Endothelial cell of umbilical vein (primary cell): ENCODE data around the gene TNFRSF8. TPM values are rescaled to one million over a fixed set of nuclear protein-coding genes. Genes with fewer than 3 reads are reported as not detected.

Experiments used
- BruUV-seq: library from RNA; stranded (reverse); fragments of 400-500 nt; replicated peaks from 2 replicates; lab custom pipeline; 2021; lab: Mats Ljungman, UMichigan
- CTCF ChIA-PET: fragments of 300-600, 350-600 bp; sonication (Branson Sonifier 250); formaldehyde crosslinking; loops from one replicate; lab custom pipeline; 2021; ENCODE audit warnings: antibody characterized with exemption, inconsistent platforms; lab: Charles Lee
- POLR2A ChIA-PET: fragments of 300-600, 350-600 bp; sonication (Branson Sonifier 250); formaldehyde crosslinking; loops from one replicate; lab custom pipeline; 2021; ENCODE audit warnings: antibody characterized with exemption, inconsistent platforms; lab: Charles Lee
- DNase-seq: peaks from one replicate; pipeline ENCODE4 v3.0.0-alpha.2; 2011; ENCODE audit warnings: low read depth, low spot score
- FAIRE-seq: peaks from 2 replicates; lab custom pipeline; 2011; peaks lifted over from hg19 to GRCh38; lab: Jason Lieb, UNC
- H2AFZ ChIP-seq: 2 replicates; pipeline ENCODE4 v1.6.0; 2012; ENCODE audit warnings: low read depth, low read length, control low read depth, inconsistent platforms
- H3K27ac ChIP-seq: 2 replicates; pipeline ENCODE4 v1.5.1; 2011; ENCODE audit warnings: low read depth, mild to moderate bottlenecking, control low read depth, low read length, moderate library complexity; ENCODE audit not compliant: insufficient read depth
- H3K27me3 ChIP-seq, 2 experiments: 2 replicates each; pipeline versions ENCODE4 v1.6.0 to v1.6.1; 2011; ENCODE audit warnings: low read length in 2 of 2, mixed read lengths in 1 of 2; ENCODE audit not compliant: control insufficient read depth in 2 of 2, insufficient read depth in 2 of 2
- H3K36me3 ChIP-seq, 2 experiments: 2 replicates in 1 of 2; 3 replicates in 1 of 2; pipeline ENCODE4 v1.5.1; 2011; ENCODE audit warnings: low read length in 2 of 2, mild to moderate bottlenecking in 1 of 2, moderate library complexity in 1 of 2; ENCODE audit not compliant: control insufficient read depth in 2 of 2, insufficient read depth in 2 of 2; ENCODE audit errors: extremely low read depth in 1 of 2
- H3K4me1 ChIP-seq: 3 replicates; pipeline ENCODE4 v1.5.1; 2011; ENCODE audit warnings: mild to moderate bottlenecking, low read length; ENCODE audit not compliant: control insufficient read depth, insufficient read depth; ENCODE audit errors: extremely low read depth
- H3K4me2 ChIP-seq: 2 replicates; pipeline ENCODE4 v1.6.1; 2011; ENCODE audit warnings: low read length, control low read depth, mixed read lengths; ENCODE audit not compliant: insufficient read depth
- H3K4me3 ChIP-seq, 3 experiments: fragments of 200-600 bp in 1 of 3; sonication (generic), shearing (Covaris generic) in 1 of 3; replicated peaks in 1 of 3; 2 replicates each; pipeline ENCODE4 v1.5.1; 2011 to 2016; ENCODE audit warnings: control low read depth in 3 of 3, low read length in 3 of 3, mild to moderate bottlenecking in 2 of 3, inconsistent platforms in 1 of 3, low read depth in 1 of 3, moderate library complexity in 1 of 3; ENCODE audit not compliant: insufficient read depth in 1 of 3
- H3K79me2 ChIP-seq: 2 replicates; pipeline ENCODE4 v1.6.0; 2012; ENCODE audit warnings: low read length, inconsistent platforms; ENCODE audit not compliant: control insufficient read depth, insufficient read depth
- H3K9ac ChIP-seq: replicated peaks from 2 replicates; pipeline ENCODE3; 2011; ENCODE audit warnings: low read length, control low read depth; ENCODE audit not compliant: insufficient read depth; ENCODE audit errors: extremely low read depth
- H3K9me1 ChIP-seq: replicated peaks from 3 replicates; pipeline ENCODE4 v1.6.0; 2011; ENCODE audit warnings: mild to moderate bottlenecking, low read length; ENCODE audit not compliant: control insufficient read depth, insufficient read depth; ENCODE audit errors: extremely low read depth
- H3K9me3 ChIP-seq: replicated peaks from 2 replicates; pipeline ENCODE4 v1.5.1; 2012; ENCODE audit warnings: low read length, inconsistent platforms; ENCODE audit not compliant: control insufficient read depth, insufficient read depth
- H4K20me1 ChIP-seq: replicated peaks from 2 replicates; pipeline ENCODE3; 2011; ENCODE audit warnings: mild to moderate bottlenecking, low read length; ENCODE audit not compliant: control insufficient read depth, insufficient read depth; ENCODE audit errors: extremely low read depth
- EZH2 ChIP-seq: IDR thresholded peaks from 2 replicates; pipeline ENCODE4 v1.6.1; 2012; ENCODE audit warnings: borderline replicate concordance, low read depth, mild to moderate bottlenecking, moderate library complexity, low read length, inconsistent platforms; ENCODE audit not compliant: severe bottlenecking
- GATA2 ChIP-seq: IDR thresholded peaks from 2 replicates; pipeline ENCODE4 v1.7.0; 2011; ENCODE audit warnings: low read depth, mild to moderate bottlenecking, moderate library complexity, mixed read lengths, low read length; ENCODE audit not compliant: insufficient read length, insufficient read depth
- JUN ChIP-seq: IDR thresholded peaks from 2 replicates; pipeline ENCODE4 v1.6.1; 2011; ENCODE audit warnings: borderline replicate concordance, low read depth; ENCODE audit not compliant: insufficient read length, insufficient read depth
- MAX ChIP-seq: IDR thresholded peaks from 2 replicates; pipeline ENCODE4 v1.6.1; 2011; ENCODE audit not compliant: insufficient read depth, insufficient read length
- MYC ChIP-seq: IDR thresholded peaks from one replicate; pipeline ENCODE4 v1.6.1; 2011; ENCODE audit warnings: mild to moderate bottlenecking, low read depth, low read length
- POLR2A ChIP-seq: IDR thresholded peaks from 2 replicates; pipeline ENCODE4 v1.6.1; 2012; ENCODE audit warnings: low read depth, mild to moderate bottlenecking, control low read depth, low read length
- POLR2AphosphoS5 ChIP-seq: IDR thresholded peaks from 2 replicates; pipeline ENCODE4 v1.6.1; 2012; ENCODE audit warnings: low read depth, mild to moderate bottlenecking, control low read depth, low read length, moderate library complexity; ENCODE audit not compliant: insufficient read depth
- dilution Hi-C: fragments of 300-500 bp; cut with MboI; formaldehyde crosslinking; loops from one replicate; pipeline ENCODE4 v1.15.0; 2019; ENCODE audit warnings: low sequenced_read_pairs; ENCODE audit not compliant: extremely low pct_ligation_motif_present
- intact Hi-C: fragments of 100-400 bp; cut with micrococcal nuclease; formaldehyde crosslinking; loops from one replicate; pipeline ENCODE4 v1.10.0; 2022
- polyA plus RNA-seq, 4 experiments: library from polyadenylated mRNA; depleted of rRNA in 3 of 4; stranded (reverse) in 3 of 4; unstranded in 1 of 4; fragments of >200 nt; gene quantifications; 2 replicates each; pipeline versions ENCODE4 v1.2.1 to v1.2.3, GENCODE V29; 2011 to 2012; ENCODE audit warnings: missing spikeins in 1 of 4
- total RNA-seq: library from RNA; stranded (reverse); gene quantifications from 2 replicates; pipeline ENCODE4 v1.2.3, GENCODE V29; 2021
- TF ChIP-seq, protein P1 (sequence below), 2 donors: IDR thresholded peaks; 1 replicate in 1 of 2; 2 replicates in 1 of 2; pipeline ENCODE4 v1.5.1; 2011; ENCODE audit warnings: low read length in 2 of 2, mild to moderate bottlenecking in 2 of 2, moderate library complexity in 2 of 2, control low read depth in 1 of 2, inconsistent platforms in 1 of 2, low read depth in 1 of 2; ENCODE audit not compliant: insufficient read depth in 1 of 2; ENCODE audit errors: extremely low read depth in 1 of 2

TNFRSF8 gene
- total and polyA plus RNA-seq, 2 donors (not counting 3 experiments of a cell fraction or from before 2014, with no cell fraction given), result 0.47 TPM; not detected in 1

DNA sequence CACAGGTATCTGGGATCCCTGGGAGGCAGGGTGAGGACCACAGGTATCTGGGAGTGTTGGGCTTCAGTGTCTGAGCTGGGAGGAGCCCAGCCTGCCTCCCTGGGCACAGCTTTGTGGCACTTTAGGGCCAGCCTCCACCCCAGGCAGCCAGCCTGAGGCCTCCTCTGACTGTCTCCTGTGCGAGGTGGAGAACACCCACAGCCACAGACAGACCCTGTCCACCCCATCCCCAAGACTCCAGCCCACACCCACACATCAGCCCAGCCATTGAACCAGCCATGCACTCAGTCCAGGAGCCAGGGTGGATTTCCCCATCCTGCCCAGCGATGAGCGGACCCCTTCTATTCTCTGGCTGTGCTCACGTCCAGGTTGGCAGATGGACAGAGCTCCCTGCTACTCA lies 81.9 kb downstream of the TNFRSF8 start:
- Histone ChIP-seq H3K79me2 (no peaks in the 10 kb centered on the region), H3K27me3 (no peaks in the 10 kb centered on the region), H3K9me1 (no peaks in the 10 kb centered on the region), H3K36me3 (no peaks in the 10 kb centered on the region), H3K27ac (no peak overlapping the region), H3K9me3 (no peaks in the 10 kb centered on the region), H3K4me3 (no peak overlapping the region), H2AFZ (no peak overlapping the region), H4K20me1 (no peaks in the 10 kb centered on the region), H3K4me1 (peaks cover 29% of the 10 kb centered on the region), H3K9ac (no peak overlapping the region), H3K4me2 (no peak overlapping the region)
- CTCF ChIA-PET, result interaction anchor here (1.1 to 1.3 kb wide), 3 partner anchors 12 to 20 kb away, joined by 3 to 5 read pairs (median 4); no protein-coding TSS in a partner anchor
- dilution Hi-C loops (no loop called here), intact Hi-C loops (no loop called here)
- BruUV-seq, result no TSS peak
- TF ChIP-seq, protein P1, sequence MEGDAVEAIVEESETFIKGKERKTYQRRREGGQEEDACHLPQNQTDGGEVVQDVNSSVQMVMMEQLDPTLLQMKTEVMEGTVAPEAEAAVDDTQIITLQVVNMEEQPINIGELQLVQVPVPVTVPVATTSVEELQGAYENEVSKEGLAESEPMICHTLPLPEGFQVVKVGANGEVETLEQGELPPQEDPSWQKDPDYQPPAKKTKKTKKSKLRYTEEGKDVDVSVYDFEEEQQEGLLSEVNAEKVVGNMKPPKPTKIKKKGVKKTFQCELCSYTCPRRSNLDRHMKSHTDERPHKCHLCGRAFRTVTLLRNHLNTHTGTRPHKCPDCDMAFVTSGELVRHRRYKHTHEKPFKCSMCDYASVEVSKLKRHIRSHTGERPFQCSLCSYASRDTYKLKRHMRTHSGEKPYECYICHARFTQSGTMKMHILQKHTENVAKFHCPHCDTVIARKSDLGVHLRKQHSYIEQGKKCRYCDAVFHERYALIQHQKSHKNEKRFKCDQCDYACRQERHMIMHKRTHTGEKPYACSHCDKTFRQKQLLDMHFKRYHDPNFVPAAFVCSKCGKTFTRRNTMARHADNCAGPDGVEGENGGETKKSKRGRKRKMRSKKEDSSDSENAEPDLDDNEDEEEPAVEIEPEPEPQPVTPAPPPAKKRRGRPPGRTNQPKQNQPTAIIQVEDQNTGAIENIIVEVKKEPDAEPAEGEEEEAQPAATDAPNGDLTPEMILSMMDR (IDR thresholded peaks at IDR 0.05; ENCODE audit: extremely low read depth in 1 of 2, insufficient read depth in 1 of 2, low read depth in 1 of 2, low read length in 2 of 2), result no peak
- no peak for TF ChIP-seq POLR2A
- TF ChIP-seq MYC, result no peak
- TF ChIP-seq GATA2, result no peak
- TF ChIP-seq JUN, result no peak
- no peak for TF ChIP-seq EZH2
- TF ChIP-seq POLR2AphosphoS5, result no peak
- TF ChIP-seq MAX, result no peak
- no peak for FAIRE-seq
- POLR2A ChIA-PET, result no interaction called here
- DNase-seq, result no peak
